SW480 (cell line): ENCODE data around the gene RHO.
A peak's percentile ranks its signal among the peaks of the same experiment; 100 is the strongest.
"Not testable (repeated sequence)": the region's sequence is repeated elsewhere in the genome, so short reads cannot be mapped to it uniquely, and the experiment has no call there.

ENCODE experiments used
- DNase-seq: peaks from one replicate; pipeline ENCODE4 v3.0.0-alpha.2; 2016; ENCODE audit warnings: low spot score

Gene RHO

DNA sequence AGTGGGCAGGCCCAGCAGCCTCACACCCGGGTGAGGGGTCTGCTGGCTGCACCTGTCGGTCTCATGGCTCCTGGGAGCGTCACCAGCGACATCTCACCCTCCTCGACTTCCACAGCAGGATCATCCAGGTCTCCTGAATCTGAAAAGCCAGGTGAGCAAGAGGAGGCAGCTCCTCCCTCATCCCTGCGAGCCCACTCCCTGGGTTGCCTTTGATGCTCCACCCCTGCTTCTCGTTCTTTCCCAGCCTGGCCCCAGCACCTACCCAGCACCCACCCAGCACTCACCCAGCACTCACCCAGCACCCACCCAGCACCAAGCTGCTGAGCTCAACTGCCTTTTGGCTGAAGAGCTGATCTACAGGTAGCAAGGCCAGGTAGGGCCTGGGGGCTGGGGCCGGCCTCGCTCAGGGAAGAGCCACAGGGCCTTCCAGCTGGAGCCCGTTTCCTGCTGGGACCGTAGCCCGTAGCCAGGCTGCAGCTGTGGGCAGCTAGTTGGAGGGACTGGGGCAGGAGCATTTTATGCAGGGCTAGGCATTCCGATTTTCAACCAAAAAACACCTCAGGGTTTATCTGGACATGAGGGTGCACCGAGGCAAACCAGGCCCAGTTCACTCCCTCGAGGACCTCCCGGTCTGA, 14.8 kb downstream of the RHO start, which contains the start of gene H1-8:
Gene H1-8, plus strand, starts transcription at position 20 of the 635 bp plus-strand sequence. Its CDS starts 44 bp downstream, at position 64.
- no peak for DNase-seq

DNA sequence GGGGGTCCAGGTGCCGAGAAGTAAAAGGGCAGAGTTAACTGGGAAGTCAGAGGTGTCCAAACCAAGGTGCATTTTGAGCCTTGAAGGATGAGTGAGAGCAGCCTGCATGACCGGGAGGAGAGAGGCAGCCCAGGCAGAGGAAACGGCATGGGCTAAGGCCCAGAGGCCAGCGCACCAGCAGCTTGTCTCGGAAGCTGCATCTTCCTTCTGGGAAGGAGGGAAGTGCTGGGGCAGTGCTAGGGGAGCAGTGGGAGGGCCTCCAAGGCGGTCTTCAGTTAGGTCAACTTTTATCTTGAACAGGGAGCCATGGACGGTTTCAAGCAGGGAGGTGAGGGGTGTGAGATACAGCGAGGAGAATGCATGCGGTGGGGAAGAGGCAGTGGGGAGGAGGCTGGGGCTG, 15.6 kb downstream of the RHO start:
- no peak for DNase-seq

DNA sequence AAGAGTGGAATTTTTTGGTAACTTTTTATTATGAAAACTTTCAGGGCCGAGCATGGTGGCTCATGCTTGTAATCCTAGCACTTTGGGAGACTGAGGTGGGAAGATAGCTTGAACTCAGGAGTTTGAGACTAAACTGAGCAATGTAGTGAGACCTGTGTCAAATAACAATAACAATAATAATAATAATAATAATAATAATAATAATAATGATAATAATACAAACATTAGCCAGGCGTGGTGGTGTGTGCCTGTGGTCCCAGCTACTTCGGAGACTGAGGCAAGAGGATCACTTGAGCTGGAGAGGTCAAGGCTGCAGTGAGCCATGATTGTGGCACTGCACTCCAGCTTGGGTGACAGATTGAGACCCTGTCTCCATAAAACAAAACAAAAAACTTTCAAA, 17.5 kb downstream of the RHO start:
- DNase-seq: not testable (repeated sequence)

DNA sequence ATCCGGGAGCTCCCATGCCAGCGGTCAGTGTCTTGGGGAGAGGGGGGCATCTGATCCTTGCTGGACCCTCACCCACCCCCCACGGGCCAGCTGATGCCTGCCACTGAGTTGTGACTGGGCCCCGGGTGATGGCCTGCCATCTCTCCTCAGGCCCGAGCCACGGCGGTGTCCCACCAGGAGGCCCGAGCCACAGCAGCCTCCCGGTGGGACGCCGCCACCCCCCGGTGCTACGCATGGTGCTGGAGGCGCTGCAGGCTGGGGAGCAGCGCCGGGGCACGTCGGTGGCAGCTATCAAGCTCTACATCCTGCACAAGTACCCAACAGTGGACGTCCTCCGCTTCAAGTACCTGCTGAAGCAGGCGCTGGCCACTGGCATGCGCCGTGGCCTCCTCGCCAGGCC, 18.8 kb downstream of the RHO start:
- no peak for DNase-seq

DNA sequence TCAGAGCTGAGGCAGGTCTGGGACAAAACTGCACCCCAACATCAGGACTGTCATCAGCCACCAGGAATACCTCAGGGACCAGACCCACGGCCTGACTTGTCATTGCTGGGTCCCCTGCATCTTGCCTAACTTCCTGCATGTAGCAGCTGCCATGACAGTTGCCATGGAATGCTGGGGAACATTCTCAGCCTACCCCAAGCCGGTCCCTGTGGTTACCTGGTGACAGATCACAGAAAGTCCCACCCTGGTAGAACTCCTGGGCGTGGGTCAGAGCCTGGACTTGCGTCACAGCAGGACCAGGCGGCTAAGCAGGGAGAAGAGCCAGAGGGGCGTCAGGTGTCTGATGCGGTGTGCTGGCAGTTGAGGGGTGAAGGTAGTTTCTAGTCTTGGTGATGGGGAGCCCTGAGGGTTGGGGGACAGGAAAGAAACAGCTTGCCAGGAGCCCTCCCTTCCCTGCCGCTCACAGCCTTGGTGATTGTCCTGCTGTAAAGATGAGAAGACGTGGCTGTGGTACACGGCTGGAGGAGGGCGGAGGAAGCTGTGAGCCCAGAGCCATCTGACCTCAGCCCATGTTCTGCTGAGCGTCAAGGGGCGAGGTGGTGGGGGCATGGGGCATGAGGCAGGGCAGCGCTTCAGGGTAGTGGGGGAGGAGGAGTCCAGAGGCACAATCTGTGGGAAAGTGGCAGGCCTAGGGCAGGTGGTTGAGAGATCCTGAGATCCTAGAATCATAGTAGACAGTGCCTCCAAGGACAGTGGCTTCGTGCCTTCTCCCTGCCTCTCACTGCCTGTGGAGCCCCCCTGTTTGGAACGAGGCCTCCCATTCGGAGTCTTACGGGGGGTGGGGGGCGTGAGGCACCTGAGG, 19.9 kb downstream of the RHO start:
- peak; percentile 14 for DNase-seq

DNA sequence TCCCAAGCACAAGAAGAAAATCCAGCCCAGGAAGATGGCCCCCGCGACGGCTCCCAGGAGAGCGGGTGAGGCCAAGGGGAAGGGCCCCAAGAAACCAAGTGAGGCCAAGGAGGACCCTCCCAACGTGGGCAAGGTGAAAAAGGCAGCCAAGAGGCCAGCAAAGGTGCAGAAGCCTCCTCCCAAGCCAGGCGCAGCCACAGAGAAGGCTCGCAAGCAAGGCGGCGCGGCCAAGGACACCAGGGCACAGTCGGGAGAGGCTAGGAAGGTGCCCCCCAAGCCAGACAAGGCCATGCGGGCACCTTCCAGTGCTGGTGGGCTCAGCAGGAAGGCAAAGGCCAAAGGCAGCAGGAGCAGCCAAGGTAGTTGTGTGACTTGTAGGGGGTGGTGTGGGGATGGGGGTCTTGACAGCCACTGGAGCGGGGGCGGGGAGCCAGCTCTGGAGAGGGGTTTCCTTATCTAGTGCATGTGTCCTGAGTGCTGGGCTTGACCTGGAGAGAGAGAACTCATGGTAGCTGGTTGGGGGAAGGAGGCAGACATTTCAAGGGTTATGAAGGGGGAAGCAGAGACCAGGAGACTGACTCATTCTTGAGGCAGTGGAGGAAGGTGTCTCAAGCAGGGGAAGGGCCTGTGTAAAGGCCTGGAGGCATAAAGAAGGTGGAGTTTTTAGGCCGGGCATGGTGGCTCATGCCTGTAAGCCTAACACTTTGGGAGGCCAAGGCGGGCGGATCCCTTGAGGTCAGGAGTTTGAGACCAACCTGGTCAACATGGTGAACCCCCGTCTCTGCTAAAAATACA, 20.8 kb downstream of the RHO start:
- no peak for DNase-seq

DNA sequence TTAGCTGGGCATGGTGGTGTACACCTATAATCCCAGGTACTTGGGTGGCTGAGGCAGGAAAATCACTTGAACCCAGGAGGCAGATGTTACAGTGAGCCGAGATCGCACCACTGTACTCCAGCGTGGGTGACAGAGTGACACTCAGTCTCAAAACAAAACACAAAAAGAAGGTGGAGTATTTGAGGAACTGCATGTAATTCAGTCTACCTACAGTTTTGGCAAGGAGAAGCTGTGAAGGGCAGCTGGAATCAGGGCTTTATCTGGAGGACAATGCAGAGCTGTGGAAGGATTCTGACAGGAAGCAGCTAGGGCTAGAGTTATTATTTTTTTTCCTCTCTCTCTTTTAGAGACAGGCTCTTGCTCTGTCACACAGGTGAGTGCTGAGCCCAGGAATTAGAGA, 21.4 kb downstream of the RHO start:
- no peak for DNase-seq

DNA sequence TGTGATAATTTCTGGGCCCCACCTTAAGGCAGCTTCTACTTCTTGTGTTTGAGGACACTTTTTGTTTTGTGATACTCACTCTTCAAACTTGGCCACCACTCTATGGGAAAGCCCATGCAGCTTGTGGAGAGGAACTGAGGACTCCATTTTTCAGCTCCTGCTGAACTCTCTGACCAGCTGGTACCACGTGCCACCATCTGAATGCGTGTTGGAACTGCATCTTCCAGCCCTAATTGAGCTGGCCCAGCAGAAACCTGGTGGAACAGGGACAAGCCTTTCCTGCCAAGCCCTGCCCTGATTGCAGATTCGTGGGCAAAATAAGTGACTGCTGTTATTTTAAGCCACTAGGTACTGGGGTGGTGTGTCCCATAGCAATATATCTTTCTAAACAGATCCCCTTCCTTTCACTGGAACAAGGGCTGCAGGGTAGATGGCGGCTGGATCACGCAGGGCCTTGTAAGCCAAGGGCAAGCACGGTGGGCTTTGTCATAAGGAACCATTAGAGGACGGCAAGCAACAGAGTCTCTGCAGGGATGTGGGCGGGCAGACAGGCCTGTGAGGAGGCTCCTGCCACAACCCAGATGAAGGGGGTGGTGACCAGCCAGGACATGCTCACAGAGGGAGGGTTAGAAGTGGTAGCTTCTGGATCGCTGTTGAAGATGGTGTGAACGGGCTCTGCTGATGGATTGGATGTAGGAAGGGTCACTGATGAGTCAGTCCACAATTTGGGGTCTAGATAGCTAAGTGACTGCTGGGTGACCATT, 24.0 kb downstream of the RHO start:
- DNase-seq: no peak

DNA sequence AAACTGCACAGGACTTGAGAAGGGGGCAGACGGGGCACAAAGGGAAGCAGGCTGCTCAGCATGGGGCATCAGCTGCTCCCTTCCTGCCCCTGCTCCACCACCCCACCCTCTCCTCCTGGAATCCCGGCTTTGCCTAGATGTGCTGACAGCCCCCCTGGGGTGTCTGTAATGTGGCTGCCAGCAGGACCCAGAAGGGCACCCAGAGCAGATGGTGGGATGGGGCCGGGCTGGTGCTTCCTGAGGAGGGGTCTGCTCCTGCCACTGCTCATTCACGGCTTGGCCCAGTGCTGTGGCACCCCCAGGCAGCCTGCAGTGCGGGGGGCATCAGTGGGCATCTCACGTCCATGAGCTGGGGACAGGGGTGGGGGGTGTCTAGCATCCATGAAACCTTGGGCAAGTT, 24.7 kb downstream of the RHO start:
- no peak for DNase-seq

DNA sequence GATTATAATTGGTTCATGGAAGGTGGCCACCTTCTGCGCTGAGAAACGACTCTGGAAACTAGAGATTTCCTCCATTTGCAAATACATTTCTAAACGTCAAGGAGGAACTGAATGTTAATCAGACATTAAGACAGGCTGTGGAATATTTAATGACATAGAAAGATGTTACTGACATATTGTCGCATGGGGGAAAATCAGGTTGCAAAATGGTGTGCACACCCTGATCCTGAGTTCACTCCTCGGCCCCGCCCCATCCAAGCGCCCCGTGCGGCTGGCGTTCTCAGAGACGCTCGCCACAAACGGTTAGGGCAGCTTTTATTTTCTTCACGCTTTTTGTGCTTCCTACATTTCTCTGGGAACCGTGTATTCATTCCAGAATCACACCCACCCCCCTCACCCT, 25.3 kb downstream of the RHO start:
- DNase-seq: no peak

DNA sequence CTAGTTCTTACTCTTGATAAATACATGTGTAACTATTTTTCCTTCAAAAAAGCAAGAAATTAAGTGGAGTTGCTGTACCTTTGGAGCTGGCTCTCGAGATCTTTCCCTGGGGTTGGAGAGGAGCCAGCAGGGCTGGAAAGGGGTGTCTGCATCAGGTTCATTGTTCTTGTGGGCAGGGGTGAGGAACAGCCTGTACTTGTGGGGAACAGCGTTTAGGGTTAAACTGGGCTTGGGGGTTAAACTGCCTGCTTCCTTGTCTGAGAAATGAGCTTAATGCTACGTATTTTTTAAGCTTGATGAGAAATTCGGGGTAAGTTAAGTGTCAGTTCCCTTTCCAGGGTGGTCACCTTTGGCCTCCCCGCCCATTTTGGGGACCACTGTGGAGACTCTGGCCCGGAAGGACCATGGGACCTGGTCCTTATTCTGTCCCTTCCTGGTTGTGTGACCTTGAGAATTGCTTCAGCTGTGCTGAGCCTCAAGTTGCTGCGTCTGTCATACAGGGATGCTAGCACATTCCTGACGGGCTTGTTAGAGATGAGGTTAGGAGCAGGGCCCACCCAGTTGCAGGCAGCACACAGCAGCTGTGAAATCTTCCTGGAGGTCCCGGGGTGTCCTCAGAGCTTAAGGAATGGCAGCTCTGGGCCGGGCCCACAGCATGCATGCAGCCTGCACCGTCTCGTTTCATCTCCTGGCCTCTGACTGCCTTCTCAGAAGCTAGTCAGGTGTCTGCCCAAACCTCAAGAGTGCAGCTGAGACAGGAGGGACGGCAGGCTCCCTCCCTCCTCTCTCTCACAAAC, 26.1 kb downstream of the RHO start:
- no peak for DNase-seq

DNA sequence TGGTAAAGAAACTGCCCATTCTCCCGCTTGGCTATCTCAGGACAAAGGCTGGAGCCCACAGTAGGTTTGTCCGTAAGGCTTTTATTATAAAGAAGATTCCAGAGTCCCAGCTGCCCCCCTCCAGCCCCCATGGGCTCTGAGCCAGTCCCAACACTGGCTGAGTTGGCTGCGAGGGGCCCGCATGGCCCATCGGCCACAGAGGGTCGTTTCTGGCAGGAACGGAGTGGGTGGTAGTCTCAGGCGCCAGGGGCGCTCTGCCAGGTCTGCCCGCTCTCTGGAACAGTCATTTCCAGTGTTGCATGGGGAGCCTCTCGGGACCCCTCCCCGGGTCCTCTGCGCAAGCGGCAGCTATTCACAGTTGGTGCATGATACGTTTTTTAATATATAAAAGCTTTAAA, 26.7 kb downstream of the RHO start:
- DNase-seq: no peak

DNA sequence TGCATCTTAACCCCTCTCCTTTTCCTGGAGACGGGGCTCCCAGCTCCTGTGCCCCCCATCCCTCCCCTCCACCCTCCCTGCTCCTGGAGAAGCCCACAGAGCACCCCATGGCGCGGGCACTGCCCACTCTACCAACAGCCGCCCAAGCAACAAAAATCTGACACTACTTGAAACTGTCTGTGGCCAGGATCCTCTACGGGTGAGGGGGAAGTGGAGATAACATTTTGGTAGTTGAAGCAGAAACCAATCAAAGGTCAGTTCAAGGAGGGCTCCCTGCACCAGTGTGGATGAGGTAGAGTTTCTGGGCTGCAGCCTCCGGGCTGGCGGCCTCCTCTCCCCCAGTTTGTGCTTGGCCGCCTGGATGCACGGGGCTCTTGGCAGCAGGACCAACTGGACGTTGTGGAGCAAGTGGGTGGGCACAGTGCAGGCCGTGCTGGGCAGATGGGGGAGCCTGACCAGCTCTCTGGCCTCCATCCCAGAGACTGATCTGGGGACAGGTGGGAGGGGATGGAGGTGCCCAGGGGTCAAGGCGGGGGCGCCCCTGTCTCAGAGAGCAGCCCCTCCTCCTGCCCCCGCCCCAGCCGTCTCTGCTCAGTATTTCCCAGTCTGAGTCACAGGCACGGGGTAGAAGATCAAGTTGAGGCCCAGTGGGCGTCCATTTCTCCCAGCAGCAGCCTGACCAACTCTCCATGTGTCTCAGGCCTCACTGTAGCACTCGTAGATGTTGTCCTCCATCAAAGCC, 27.3 kb downstream of the RHO start:
- no peak for DNase-seq

DNA sequence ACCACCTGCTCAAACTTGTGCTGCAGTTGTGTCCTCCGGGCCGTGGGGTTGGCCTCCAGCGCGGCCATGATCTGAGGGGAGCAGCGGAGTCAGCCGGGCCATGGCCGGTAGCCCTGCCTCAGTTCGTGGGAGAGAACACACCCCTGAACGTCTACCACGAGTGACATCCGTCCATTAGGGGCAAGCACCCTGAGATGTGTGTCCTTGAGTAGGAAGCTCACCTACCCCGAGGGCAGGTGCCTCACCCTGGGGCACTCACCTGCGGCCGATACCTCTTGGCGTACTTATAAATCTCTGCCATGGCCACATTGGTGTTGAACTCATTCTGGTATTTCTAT, 27.9 kb downstream of the RHO start:
- no peak for DNase-seq

DNA sequence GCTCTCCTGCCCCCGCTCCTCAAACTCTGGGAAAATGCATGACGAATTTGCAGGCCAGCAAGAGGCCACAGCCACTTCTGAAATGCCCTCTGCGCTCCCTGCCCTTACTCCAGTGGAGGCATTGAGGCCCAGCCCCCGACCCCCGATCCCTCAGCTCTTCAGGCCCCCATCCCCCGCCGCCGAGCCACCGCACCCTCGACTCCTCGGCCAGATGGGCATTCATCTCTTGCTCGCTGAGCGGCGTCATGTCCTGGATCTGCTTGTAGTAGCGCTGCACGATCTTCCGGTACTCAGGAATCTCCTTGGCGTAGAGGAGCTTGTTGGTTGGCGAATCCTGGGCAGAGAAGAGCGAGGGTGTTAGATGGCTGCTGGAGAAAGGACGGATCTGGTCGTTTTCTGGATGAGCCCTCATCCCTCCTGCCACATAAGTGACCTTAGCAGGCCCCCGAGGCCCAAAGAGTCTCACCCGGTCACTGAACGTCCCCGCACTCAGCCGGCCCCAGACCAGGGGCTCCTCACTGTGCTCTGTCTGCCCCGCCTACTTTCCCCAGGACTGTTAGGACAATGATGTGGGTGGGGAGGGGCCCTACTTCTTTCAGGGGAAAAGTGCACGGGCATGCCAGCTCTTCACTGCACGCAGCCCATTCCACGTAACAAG, 28.6 kb downstream of the RHO start:
- no peak for DNase-seq

DNA sequence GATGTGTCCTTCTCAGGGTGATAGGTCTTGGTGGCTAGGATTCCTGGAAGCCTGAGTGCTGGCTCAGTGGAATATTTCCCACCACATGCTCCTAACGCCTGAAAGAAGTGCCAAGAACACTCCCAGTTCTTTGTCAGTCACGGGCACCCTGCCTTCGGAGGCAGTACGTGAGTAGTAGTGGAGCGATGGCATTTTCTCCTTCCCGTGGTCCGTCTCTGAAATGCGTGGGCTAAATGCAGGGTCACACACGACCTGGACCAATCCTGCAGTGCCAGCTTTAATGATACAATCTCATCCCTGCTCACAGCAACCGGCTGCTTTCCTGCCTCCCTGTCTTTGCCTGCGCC, 29.1 kb downstream of the RHO start:
- DNase-seq: no peak

DNA sequence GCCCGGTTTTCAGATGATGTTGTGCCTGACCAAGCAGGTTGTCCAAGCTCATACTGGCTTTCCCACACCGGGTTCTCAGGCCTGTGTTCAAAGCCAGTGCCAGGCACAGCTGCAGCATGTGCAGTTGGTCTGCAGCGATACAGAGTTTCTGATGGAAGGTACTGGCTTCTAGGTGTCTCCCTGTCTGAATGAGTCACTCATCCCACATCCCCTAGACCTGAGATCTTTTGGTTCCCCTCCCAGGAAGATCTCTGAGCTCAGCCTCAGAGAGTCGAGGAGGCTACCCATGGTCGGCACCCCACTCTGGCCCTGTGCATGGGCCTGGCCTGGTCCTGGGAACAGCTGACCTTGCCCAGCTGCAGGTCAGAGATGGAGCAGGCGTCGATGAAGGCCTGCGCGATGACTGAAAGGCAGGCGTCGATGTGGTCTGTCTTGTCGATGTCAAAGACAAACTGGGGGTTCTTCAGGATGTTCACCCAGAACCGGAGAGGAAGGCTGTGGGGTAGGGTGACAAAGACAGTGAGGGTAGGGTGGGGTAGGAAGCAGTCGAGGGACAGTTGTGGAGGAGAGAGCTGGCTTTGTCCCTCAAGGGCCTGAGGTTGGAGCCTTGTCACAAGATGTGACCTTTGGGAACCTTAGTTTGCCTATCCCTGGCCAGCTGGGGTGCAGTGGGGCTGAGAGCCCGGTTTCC, 29.8 kb downstream of the RHO start:
- DNase-seq: no peak

DNA sequence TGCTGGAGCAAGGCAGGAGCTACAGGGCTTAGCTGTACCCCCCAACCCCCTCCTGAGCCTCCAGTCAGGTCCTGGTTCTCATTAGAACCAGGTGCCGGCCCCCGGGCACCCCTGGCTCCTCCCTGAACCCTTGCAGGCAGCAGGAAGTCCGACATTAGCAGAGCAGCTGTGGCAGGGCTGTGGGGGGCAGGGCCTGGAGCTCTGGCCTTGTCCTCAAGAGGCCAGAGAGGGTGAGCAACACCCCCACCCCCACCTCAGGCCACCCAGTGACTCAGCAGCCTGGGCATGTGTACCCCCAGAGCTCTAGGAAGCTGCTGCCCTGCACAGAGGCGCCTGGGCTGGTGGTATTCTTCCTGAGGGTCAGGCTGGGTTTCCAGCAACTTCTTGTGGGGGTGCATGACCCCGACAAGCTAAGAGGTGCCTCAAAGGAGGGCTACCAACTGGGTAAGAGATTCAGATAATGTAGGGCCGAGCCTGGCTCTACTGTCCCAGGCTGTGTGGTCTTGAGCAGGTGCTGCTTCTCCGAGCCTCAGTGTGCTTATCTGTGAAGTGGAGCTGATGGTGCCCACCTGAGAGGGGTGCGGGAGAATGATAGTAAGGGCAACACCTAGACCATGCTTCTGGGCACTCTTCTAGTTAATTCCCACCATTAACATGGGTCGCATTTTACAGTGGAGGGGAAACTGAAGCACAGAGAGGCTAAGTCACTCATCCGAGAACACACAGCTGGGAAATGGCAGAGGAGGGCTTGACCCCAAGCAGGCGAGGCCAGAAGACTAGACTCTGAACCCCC, 30.5 kb downstream of the RHO start:
- DNase-seq: no peak

DNA sequence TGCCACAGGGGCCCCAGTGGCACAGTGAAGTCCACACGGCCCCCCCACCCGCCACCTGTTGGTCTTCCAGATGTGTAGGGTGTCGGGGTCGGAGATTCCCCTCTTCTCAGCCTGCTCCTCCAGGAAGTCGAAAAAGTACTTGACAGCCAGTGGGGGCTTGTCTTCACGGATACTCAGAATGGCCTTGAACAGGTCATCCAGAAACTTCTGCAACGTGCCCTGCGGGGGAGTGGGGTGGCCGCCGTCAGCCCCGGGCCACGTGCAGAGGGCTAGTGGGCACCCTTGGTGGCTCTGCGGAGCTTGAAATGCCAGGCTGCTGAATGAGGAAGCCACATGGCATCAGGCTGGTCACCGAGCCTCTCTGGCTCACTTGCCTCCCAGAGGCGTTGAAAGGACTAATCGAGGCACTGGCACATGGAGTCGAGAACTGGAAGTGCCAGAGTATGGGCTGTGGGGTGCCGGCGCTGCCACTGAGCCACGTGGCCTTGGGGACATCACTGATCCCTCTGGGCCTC, 31.2 kb downstream of the RHO start:
- DNase-seq: no peak
